Measurements from ENCODE around the gene PREB. TPM values are rescaled to one million over a fixed set of nuclear protein-coding genes. Genes with fewer than 3 reads are reported as not detected.

The PREB gene
- total RNA-seq, 1 donor from 2014 or later: 37.7 TPM

- H3K4me3 ChIP-seq: no peak overlapping the region
- H3K36me3 ChIP-seq: no peaks in the 10 kb centered on the region
- no peaks in the 10 kb centered on the region for H3K9me3 ChIP-seq
- H3K4me1 ChIP-seq: no peaks in the 10 kb centered on the region
- intact Hi-C loops (cut with DNase I): no loop called here
- TF ChIP-seq CTCF (IDR thresholded peaks at IDR 0.05): no peak
- H3K27ac ChIP-seq: no peak overlapping the region
- peaks cover 8% of the 10 kb centered on the region for H3K27me3 ChIP-seq (ENCODE audit: low read depth)
- no peak for ATAC-seq
- DNase-seq: no peak
Measured at GRCh38 chr2:27150639-27151230, 16.3 kb upstream of the PREB start.

GRCh38 chr2:27149570-27150405, 15.4 kb upstream of the PREB start:
- ATAC-seq: peak in 1 of 2 donors; percentile 27
- intact Hi-C loops (cut with DNase I): no loop called here
- no peak for DNase-seq
- Histone ChIP-seq H3K27ac (no peak overlapping the region), H3K36me3 (no peaks in the 10 kb centered on the region), H3K4me3 (no peak overlapping the region), H3K4me1 (no peaks in the 10 kb centered on the region), H3K9me3 (no peaks in the 10 kb centered on the region), H3K27me3 (ENCODE audit: low read depth) (peaks cover 8% of the 10 kb centered on the region)
- TF ChIP-seq CTCF (IDR thresholded peaks at IDR 0.05): no peak

GRCh38 chr2:27148801-27149439, 14.5 kb upstream of the PREB start, which contains the start of gene TCF23:
TCF23 (plus strand) TSS chr2:27149004; CDS start chr2:27149134, 130 bp downstream.
- no peaks in the 10 kb centered on the region for H3K36me3 ChIP-seq
- intact Hi-C loops (cut with DNase I): no loop called here
- no peak for TF ChIP-seq CTCF (IDR thresholded peaks at IDR 0.05)
- H3K4me3 ChIP-seq: no peak within 1 kb of the TSS
- no peaks in the 10 kb centered on the region for H3K4me1 ChIP-seq
- ATAC-seq (no peak), DNase-seq (no peak)
- no peak within 1 kb of the TSS for H3K27ac ChIP-seq
- peaks cover 8% of the 10 kb centered on the region for H3K27me3 ChIP-seq (ENCODE audit: low read depth)
- no peaks in the 10 kb centered on the region for H3K9me3 ChIP-seq

GRCh38 chr2:27147935-27148334, 13.5 kb upstream of the PREB start:
- Histone ChIP-seq H3K9me3 (no peaks in the 10 kb centered on the region), H3K27ac (no peak overlapping the region), H3K4me1 (no peaks in the 10 kb centered on the region), H3K4me3 (no peak overlapping the region), H3K36me3 (no peaks in the 10 kb centered on the region), H3K27me3 (ENCODE audit: low read depth) (peaks cover 8% of the 10 kb centered on the region)
- intact Hi-C loops (cut with DNase I): no loop called here
- ATAC-seq (no peak), DNase-seq (no peak)
- no peak for TF ChIP-seq CTCF (IDR thresholded peaks at IDR 0.05)

- peaks cover 8% of the 10 kb centered on the region for H3K27me3 ChIP-seq (ENCODE audit: low read depth)
- ATAC-seq: no peak
- TF ChIP-seq CTCF (IDR thresholded peaks at IDR 0.05): no peak
- H3K4me3 ChIP-seq: no peak overlapping the region
- no peaks in the 10 kb centered on the region for H3K4me1 ChIP-seq
- DNase-seq: no peak
- no peak overlapping the region for H3K27ac ChIP-seq
- intact Hi-C loops (cut with DNase I): no loop called here
- H3K36me3 ChIP-seq: no peaks in the 10 kb centered on the region
- no peaks in the 10 kb centered on the region for H3K9me3 ChIP-seq
Measured at GRCh38 chr2:27145682-27146081, 11.2 kb upstream of the PREB start.
